Measurements from ENCODE around the gene SERPINB5.
A peak's percentile ranks its signal among the peaks of the same experiment; 100 is the strongest.
"Not testable (repeated sequence)": the region's sequence is repeated elsewhere in the genome, so short reads cannot be mapped to it uniquely, and the experiment has no call there.

The SERPINB5 gene

GRCh38 chr18:63476668-63477067 lies at the start of gene SERPINB5:
SERPINB5 (plus strand) TSS chr18:63476958; CDS start chr18:63484429, 7,471 bp downstream.
- no peak for DNase-seq (ENCODE audit: low spot score)

- DNase-seq (ENCODE audit: low spot score), result peak; percentile 67
These were observed 49.2 kb upstream of the SERPINB5 start for GRCh38 chr18:63427558-63427957.

DNA sequence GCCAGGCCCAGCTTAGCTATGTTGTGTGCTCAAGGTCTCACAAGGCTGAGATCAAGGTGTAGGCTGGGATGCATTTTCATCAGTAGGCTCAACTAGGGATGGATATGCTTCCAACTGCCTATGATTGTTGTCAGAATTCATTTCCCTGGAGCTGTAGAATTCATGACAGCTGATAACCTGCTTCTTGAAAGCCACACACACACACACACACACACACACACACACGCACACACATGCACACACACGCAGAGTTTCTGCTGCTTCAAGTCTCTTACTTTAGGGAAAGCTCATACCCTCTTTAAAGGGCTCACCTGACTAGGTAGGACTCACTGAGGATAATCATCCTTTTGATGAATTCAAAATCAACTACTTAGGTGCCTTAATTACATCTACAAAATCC lies 46.2 kb upstream of the SERPINB5 start:
- no peak for DNase-seq (ENCODE audit: low spot score)

DNA sequence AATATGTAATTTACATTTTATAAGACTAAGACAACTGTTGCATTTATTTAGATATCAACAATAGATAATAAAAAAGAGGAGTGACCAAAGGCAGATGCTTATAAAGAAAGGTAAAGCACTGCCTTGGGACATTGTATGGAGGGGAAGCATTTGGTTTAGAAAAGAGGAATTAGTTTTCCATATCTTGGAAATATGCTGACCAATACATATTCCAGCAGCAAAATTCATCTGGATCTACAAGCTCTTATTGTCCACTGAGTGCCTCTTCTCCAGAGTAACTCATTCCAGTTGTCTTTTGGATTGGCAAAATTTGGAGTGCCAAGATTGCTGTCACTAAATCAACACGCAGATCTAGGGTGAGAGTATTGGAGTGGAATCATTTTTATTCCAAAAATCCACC lies 45.6 kb upstream of the SERPINB5 start:
- DNase-seq (ENCODE audit: low spot score), result no peak

GRCh38 chr18:63433334-63433866 lies 43.4 kb upstream of the SERPINB5 start:
- DNase-seq (ENCODE audit: low spot score), result no peak

- no peak for DNase-seq (ENCODE audit: low spot score)
These were observed 38.6 kb upstream of the SERPINB5 start for GRCh38 chr18:63438181-63438580.

GRCh38 chr18:63439334-63439733 lies 37.4 kb upstream of the SERPINB5 start:
- DNase-seq (ENCODE audit: low spot score), result peak; percentile 70

GRCh38 chr18:63440219-63440618 lies 36.5 kb upstream of the SERPINB5 start:
- no peak for DNase-seq (ENCODE audit: low spot score)

DNA sequence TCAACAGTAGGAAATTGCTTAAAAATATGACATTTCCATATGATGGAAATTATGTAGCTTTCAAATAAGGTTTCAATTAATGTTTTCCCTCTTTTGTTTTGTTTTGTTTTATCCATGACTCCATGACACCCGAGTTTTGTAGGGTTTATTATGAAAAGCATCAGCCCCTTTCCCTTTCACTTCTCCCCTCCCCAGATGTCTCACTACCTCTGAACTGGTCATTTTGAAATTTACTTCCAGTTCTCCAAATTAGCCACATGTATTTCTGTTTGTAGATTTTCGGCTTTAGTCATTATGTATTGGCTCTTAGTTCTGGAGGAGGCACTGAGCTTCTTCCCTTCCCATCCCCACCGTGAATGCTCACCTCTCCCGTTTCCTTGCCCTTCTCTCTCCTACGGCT lies 35.9 kb upstream of the SERPINB5 start:
- no peak for DNase-seq (ENCODE audit: low spot score)

DNA sequence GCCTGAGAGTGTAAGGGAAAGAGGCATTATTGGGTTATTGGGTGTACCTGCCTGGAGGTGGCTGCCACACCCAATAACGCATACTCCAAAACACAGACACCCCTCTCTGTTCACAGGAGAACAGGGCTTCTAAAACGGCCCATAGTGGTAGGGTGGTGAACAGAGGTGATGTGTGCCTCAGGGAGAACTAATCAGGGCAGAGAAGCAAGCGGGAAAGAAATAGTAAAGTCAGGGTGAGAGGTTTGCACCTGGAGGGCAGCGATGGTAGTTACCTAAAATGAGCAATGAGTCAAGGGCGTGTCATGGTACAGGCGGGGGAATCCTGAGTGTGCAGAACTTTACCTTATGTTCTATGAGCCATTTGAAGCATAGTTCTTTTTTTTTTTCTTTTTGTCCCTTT lies 32.9 kb upstream of the SERPINB5 start:
- no peak for DNase-seq (ENCODE audit: low spot score)

DNA sequence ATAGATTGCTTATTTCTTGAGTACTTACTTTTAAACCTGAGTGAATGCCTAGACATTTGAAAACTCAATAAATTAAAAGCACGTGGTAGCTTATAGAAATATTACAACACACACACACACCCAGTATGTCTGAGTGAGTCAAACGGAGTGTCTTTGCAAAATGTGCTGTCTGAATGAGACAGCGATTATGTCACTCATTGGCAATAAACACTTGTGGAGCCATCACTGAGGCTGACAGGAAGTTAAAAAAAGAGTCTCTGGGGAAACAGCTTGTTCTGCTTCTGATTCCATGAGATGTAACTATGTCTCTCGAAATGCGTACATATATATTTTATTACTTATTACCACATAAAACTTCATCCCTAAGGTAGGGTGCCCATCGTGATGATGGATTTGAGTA lies 32.2 kb upstream of the SERPINB5 start:
- no peak for DNase-seq (ENCODE audit: low spot score)

- no peak for DNase-seq (ENCODE audit: low spot score)
These were observed 31.7 kb upstream of the SERPINB5 start for GRCh38 chr18:63445037-63445436.

GRCh38 chr18:63446266-63446665 lies 30.5 kb upstream of the SERPINB5 start:
- no peak for DNase-seq (ENCODE audit: low spot score)

DNA sequence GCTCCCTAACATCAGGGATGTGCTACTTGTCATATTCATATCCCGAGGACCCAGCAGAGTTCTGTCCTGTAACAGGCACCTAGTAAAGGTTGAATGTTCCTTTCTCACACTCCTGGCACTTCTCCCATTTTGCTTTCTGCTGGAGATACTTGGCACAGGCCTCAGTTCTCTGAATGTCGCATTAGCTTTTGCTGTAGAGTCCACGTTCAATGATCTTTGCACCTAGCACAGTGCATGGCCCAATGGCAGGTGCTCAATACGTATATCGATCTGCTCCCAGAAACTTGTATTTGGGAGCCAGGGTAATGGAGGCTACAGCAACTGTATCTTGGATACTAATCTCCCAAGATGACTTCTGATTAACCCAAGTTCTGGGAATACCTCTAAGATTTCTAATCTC lies 29.7 kb upstream of the SERPINB5 start:
- no peak for DNase-seq (ENCODE audit: low spot score)

- no peak for DNase-seq (ENCODE audit: low spot score)
These were observed 27.3 kb upstream of the SERPINB5 start for GRCh38 chr18:63449426-63449825.

GRCh38 chr18:63451799-63452660 lies 24.7 kb upstream of the SERPINB5 start:
- peak; percentile 9 for DNase-seq (ENCODE audit: low spot score)

GRCh38 chr18:63452751-63453150 lies 24.0 kb upstream of the SERPINB5 start:
- DNase-seq (ENCODE audit: low spot score), result not testable (repeated sequence)

DNA sequence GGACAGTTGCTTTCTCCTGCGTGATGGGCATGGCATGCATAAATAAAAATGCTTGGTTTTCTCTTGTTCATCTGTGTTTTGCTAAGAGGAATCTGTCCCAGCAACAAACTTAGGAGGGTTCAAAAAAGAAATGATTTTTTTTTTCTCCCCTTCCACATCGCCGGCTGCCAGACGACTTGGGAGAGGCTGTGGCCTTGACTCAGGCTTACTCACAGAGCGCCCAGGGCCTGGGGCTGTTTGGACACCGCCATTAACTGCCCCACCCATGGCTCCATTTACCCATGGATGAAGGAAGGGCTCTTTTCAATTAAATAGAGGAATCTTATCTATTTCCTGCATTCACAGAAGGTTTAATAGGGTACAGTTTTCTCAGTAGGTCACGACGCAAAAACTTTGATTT lies 22.3 kb upstream of the SERPINB5 start:
- no peak for DNase-seq (ENCODE audit: low spot score)

DNA sequence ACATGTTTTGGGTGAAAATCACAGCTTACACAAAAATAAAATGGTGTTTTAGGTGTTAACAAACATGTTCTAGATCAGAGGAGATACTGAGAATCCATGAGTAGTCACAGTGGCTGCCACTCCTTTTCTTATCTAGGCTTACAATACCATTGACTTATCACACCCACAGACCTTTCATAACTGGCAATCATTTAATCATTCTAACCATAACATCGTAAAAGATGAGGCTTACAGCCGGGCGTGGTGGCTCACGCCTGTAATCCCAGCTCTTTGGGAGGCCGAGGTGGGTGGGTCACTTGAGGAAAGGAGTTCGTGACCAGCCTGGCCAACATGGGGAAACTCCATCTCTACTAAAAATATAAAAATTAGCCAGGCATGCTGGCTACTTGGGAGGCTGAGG lies 18.8 kb upstream of the SERPINB5 start:
- DNase-seq (ENCODE audit: low spot score), result no peak

DNA sequence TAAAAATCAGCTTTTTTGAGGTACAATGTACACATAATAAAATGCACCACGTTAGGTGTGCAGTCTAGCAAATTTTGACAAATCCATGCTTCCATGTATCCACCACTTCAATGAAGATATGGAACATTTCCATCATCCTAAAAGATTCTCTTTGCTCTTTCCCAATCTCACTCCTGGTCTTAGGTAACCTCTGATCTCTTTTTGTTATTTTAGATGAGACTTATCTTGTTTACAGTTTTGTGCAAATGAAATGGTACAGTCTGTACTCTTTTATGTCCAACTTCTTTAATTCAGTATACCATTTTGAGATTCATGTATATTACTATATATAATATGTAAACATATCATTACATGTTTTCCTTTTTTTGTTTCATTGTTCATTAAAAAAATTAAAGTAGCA lies 16.3 kb upstream of the SERPINB5 start:
- no peak for DNase-seq (ENCODE audit: low spot score)

GRCh38 chr18:63464434-63464833 lies 12.3 kb upstream of the SERPINB5 start:
- DNase-seq (ENCODE audit: low spot score), result no peak

GRCh38 chr18:63465059-63465458 lies 11.7 kb upstream of the SERPINB5 start:
- DNase-seq (ENCODE audit: low spot score), result no peak

DNA sequence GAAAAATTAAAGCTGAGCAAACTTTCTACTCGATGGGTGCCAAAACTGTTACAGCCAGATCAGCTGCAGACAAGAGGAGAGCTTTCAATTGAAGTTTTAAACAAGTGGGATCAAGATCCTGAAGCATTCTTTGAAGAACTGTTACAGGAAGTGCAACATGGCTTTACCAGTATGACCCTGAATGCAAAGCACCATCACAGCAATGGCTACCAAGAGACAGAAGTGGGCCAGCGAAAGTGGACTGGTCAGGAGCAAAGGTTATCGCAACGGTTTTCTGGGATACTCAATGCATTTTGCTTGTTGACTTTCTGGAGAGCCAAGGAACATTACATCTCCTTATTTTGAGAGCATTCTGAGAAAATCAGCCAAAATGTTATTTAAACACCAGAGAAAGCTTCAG lies 9.1 kb upstream of the SERPINB5 start:
- no peak for DNase-seq (ENCODE audit: low spot score)

GRCh38 chr18:63468575-63468974 lies 8.2 kb upstream of the SERPINB5 start:
- DNase-seq (ENCODE audit: low spot score), result no peak
